AG10803 (cell line): ENCODE measurements around the gene NARF.

Source experiments
- DNase-seq: peaks from one replicate; pipeline ENCODE4 v3.0.0; 2010; ENCODE audit warnings: low read depth
- H3K4me3 ChIP-seq: 2 replicates; pipeline ENCODE4 v1.5.1; 2011; ENCODE audit warnings: mild to moderate bottlenecking, low read length, control low read depth
- TF ChIP-seq, protein P1 (sequence below): conservative IDR thresholded peaks from 2 replicates; pipeline ENCODE4 v1.5.1; 2011; ENCODE audit warnings: mild to moderate bottlenecking, low read length, control low read depth, inconsistent platforms

Gene NARF

DNA sequence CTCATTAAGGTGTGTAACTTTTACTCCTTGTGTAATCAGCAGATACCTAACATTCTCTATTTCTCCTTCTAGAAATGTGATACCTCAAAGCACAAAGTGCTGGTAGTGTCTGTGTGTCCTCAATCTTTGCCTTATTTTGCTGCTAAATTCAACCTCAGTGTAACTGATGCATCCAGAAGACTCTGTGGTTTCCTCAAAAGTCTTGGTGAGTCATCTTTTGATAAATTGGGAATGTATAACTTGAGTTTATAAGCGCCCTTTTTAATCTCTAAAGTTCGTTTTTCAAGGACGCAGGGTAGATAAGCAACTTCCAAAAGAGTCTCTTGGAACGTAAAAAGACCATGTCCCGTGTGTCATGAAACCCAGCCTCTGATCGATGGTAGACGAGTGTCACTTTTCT, 10.2 kb downstream of the NARF start:
- DNase-seq: no peak
- H3K4me3 ChIP-seq: no peak overlapping the region
- TF ChIP-seq, protein P1, sequence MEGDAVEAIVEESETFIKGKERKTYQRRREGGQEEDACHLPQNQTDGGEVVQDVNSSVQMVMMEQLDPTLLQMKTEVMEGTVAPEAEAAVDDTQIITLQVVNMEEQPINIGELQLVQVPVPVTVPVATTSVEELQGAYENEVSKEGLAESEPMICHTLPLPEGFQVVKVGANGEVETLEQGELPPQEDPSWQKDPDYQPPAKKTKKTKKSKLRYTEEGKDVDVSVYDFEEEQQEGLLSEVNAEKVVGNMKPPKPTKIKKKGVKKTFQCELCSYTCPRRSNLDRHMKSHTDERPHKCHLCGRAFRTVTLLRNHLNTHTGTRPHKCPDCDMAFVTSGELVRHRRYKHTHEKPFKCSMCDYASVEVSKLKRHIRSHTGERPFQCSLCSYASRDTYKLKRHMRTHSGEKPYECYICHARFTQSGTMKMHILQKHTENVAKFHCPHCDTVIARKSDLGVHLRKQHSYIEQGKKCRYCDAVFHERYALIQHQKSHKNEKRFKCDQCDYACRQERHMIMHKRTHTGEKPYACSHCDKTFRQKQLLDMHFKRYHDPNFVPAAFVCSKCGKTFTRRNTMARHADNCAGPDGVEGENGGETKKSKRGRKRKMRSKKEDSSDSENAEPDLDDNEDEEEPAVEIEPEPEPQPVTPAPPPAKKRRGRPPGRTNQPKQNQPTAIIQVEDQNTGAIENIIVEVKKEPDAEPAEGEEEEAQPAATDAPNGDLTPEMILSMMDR: no peak

DNA sequence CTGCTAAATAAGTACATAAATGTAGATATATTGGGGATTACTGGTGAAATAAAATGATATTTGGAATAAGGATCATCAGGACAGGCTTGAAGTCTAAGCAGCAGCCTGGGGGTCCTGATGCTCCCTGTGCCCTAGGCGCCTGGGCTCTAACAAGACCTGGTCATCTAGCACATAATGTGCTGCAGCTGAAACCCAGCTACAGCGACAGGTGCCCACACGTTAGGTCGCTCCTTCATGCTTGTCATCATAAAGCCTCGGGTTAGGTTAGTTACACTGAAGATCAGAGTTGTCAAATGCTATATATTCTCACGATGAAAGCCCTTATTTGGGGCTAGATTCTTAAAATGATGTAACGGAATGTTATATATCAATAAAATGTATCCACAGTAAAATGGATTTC, 11.5 kb downstream of the NARF start:
- DNase-seq: no peak
- TF ChIP-seq, protein P1: no peak
- H3K4me3 ChIP-seq: no peak overlapping the region

DNA sequence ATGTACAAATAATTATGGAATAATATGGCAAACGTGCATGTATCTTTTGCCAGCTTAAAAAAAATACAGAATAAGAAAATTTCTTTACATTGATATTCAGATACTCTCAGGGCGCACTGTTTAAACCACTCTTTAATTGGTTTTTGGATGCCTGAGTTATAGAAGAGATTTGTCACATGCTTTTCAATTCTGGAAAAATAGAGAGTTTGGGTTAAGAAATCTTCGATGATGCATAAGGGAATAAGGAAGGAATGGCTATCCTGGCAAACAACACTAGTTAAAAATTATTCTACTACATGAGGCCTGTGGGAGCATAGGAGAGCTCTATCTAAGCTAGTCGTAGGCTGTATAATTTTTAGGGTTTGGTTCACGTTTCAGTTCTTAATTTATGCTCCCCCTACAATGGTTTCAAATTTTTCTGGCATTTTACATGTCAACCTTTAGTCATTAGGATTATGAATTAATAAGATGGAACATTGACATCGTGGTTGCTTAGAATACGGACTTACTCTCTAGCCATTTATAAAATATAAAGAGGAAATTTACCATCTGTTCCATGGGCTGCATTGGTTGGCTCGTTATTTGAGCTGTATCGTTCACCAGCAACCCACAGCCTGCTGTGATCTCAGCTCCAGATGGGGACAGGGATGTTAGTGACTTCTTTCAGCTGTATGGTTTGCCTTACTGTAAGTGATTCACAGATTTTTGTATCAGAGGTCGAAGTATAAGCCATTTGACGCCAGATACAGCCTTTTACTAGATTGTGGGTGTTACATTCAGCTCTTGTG, 15.9 kb downstream of the NARF start:
- no peak for DNase-seq
- TF ChIP-seq, protein P1: no peak
- H3K4me3 ChIP-seq: no peak overlapping the region

DNA sequence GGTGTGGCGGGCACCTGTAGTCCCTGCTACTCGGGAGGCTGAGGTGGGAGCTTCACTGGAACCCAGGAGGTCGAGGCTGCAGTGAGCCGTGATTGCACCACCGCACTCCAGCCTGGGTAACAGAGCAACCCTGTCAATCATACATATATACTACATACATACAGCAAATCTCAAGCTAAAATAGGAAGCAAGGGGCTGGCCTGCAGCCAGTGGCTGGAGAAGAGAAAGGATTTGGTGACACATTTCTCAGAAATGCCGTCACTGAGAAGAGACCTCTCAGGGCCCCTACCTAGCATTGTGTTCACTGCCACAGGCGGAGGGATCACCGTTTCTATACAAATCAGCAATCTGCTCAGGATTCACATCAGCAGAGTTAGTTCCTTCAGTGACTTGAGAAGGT, 16.9 kb downstream of the NARF start:
- TF ChIP-seq, protein P1: no peak
- DNase-seq: no peak
- H3K4me3 ChIP-seq: no peak overlapping the region

- H3K4me3 ChIP-seq: no peak overlapping the region
- no peak for DNase-seq
- TF ChIP-seq, protein P1: no peak
These were observed 19.4 kb downstream of the NARF start for GRCh38 chr17:82477934-82478333.

DNA sequence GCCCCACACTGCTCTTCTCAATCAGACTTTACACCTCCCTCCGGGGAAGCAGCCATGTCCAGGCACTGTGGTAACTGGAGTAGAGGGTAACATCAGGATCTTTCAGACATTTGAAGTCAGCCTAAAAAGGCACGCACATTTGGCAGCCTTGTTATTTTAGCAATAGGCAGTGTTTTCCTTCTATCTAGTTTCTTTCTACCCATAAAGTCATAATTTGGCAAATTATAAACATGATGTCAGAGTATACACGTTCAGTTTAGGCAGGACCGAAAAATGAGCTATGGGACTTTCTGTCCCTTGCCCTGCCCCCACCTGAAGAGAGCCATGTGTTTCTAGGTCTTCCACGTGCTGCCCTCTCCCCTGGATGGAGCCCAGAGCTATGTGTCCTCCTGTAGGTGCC, 21.1 kb downstream of the NARF start:
- no peak overlapping the region for H3K4me3 ChIP-seq
- DNase-seq: no peak
- TF ChIP-seq, protein P1: no peak

GRCh38 chr17:82480318-82480717, 21.8 kb downstream of the NARF start:
- TF ChIP-seq, protein P1: no peak
- no peak for DNase-seq
- H3K4me3 ChIP-seq: no peak overlapping the region
